Sigmoid colon (tissue), 7 donors: Measurements from ENCODE around the gene KCNN1. TPM values are rescaled to one million over a fixed set of nuclear protein-coding genes. Genes with fewer than 3 reads are reported as not detected.
"Not testable (repeated sequence)": the region's sequence is repeated elsewhere in the genome, so short reads cannot be mapped to it uniquely, and the experiment has no call there.

Experiments
- DNase-seq: peaks from one replicate; pipeline ENCODE4 v3.0.0-alpha.2; 2019
- H3K27ac ChIP-seq, 4 donors: fragments of 200-600 bp; sonication (generic); one replicate each; pipeline ENCODE4 v1.5.1; 2016 to 2019; ENCODE audit warnings: mild to moderate bottlenecking in 1 of 4
- H3K27me3 ChIP-seq, 3 donors: fragments of 200-600 bp; sonication (generic); one replicate each; pipeline ENCODE4 v1.5.1; 2019; ENCODE audit warnings: mild to moderate bottlenecking in 1 of 3
- H3K36me3 ChIP-seq, 4 donors: fragments of 200-600 bp; sonication (generic); one replicate each; pipeline ENCODE4 v1.5.1; 2016 to 2019
- H3K4me1 ChIP-seq, 4 donors: fragments of 200-600 bp; sonication (generic); one replicate each; pipeline ENCODE4 v1.5.1; 2017 to 2019
- H3K4me3 ChIP-seq, 4 donors: fragments of 200-600 bp; sonication (generic); one replicate each; pipeline ENCODE4 v1.5.1; 2017 to 2019; ENCODE audit warnings: mild to moderate bottlenecking in 2 of 4, moderate library complexity in 1 of 4
- H3K9me3 ChIP-seq, 4 donors: fragments of 200-600 bp in 3 of 4; sonication (generic) in 3 of 4; one replicate each; pipeline versions ENCODE4 v1.5.1 to v1.6.1; 2013 to 2019
- CTCF ChIP-seq, 4 experiments: fragments of 450-650 bp in 3 of 4; fragments of 200-600 bp in 1 of 4; IDR thresholded peaks; one replicate each; pipeline ENCODE4 v1.5.1; 2016 to 2019; ENCODE audit warnings: antibody characterized with exemption in 4 of 4, mild to moderate bottlenecking in 3 of 4, moderate library complexity in 2 of 4
- EP300 ChIP-seq, 4 donors: sonication (generic); formaldehyde crosslinking; IDR thresholded peaks; one replicate each; pipeline ENCODE4 v1.6.1; 2017; ENCODE audit warnings: antibody characterized with exemption in 4 of 4
- POLR2A ChIP-seq, 2 donors: fragments of 450-650 bp; IDR thresholded peaks; one replicate each; pipeline ENCODE4 v1.6.1; 2016; ENCODE audit warnings: antibody characterized with exemption in 2 of 2, mild to moderate bottlenecking in 2 of 2, moderate library complexity in 2 of 2
- POLR2AphosphoS5 ChIP-seq, 4 donors: sonication (generic); formaldehyde crosslinking; IDR thresholded peaks; one replicate each; pipeline ENCODE4 v1.6.1; 2017; ENCODE audit warnings: antibody characterized with exemption in 4 of 4
- WGBS, 2 donors: extraction: QIAGEN DNeasy Blood & Tissue Kit; methylation state at CpG; one replicate each; pipeline ENCODE4 v1.1.7; 2013; 5-methylcytosine and 5-hydroxymethylcytosine counted together
- intact Hi-C: fragments of 100-400 bp; cut with DNase I; formaldehyde crosslinking; loops from one replicate; pipeline ENCODE4 v1.15.1; 2023
- polyA plus RNA-seq, 3 donors: library from polyadenylated mRNA; stranded (reverse); fragments of 200-250 nt; gene quantifications; one replicate each; pipeline ENCODE4 v1.2.3, GENCODE V29; 2013
- total RNA-seq, 4 donors: library from RNA; depleted of rRNA; stranded (reverse); fragments of >200 nt; gene quantifications; one replicate each; pipeline ENCODE4 v1.1.0, GENCODE V29; 2016
- donor health status: healthy with polysubstance abuse.
- donor health status: Bipolar disorder and iron deficiency.
- donor health status: healthy.

Gene KCNN1
- total and polyA plus RNA-seq, 7 donors, result 0.17 to 0.55 (median 0.33) TPM; not detected in 4

- no peaks in the 10 kb centered on the region for H3K27me3 ChIP-seq
- TF ChIP-seq POLR2AphosphoS5 (IDR thresholded peaks at IDR 0.05) (no peak), CTCF (IDR thresholded peaks at IDR 0.05) (no peak), EP300 (IDR thresholded peaks at IDR 0.05) (no peak), POLR2A (IDR thresholded peaks at IDR 0.05) (no peak)
- WGBS, 2 donors, result 9 to 12% methylated on average over 17 of the region's 17 CpGs
- H3K9me3 ChIP-seq, result no peaks in the 10 kb centered on the region
- no peaks in the 10 kb centered on the region for H3K36me3 ChIP-seq
- peaks cover 0 to 21% (median 19%) of the 10 kb centered on the region in 4 donors for H3K4me1 ChIP-seq
- no peak for DNase-seq
- intact Hi-C loops, result no loop called here
- peak overlapping the region; percentile 57 to 87 (median 72) for H3K4me3 ChIP-seq
- H3K27ac ChIP-seq, result peak overlapping the region; percentile 86 to 92 (median 89)
These were observed 33.6 kb downstream of the KCNN1 start for GRCh38 chr19:18000480-18000914.

GRCh38 chr19:18000915-18001776 is 34.2 kb downstream of the KCNN1 start:
- peak overlapping the region; percentile 86 to 92 (median 89) for H3K27ac ChIP-seq
- peak overlapping the region; percentile 57 to 87 (median 72) for H3K4me3 ChIP-seq
- intact Hi-C loops, result no loop called here
- H3K36me3 ChIP-seq, result no peaks in the 10 kb centered on the region
- H3K27me3 ChIP-seq, result no peaks in the 10 kb centered on the region
- 0 to 1% methylated on average over 104 to 105 of the region's 105 CpGs for WGBS, 2 donors
- peaks cover 0 to 21% (median 19%) of the 10 kb centered on the region in 4 donors for H3K4me1 ChIP-seq
- H3K9me3 ChIP-seq, result no peaks in the 10 kb centered on the region
- peak; percentile 96 for DNase-seq
- TF ChIP-seq EP300 (IDR thresholded peaks at IDR 0.05), result peak in 1 of 4 donors; percentile 51
- TF ChIP-seq CTCF (IDR thresholded peaks at IDR 0.05), result no peak
- peak; percentile 57 to 89 (median 82) for TF ChIP-seq POLR2AphosphoS5 (IDR thresholded peaks at IDR 0.05)
- peak; percentile 41 to 42 for TF ChIP-seq POLR2A (IDR thresholded peaks at IDR 0.05)

- TF ChIP-seq CTCF (IDR thresholded peaks at IDR 0.05) (no peak), EP300 (IDR thresholded peaks at IDR 0.05) (no peak), POLR2AphosphoS5 (IDR thresholded peaks at IDR 0.05) (no peak), POLR2A (IDR thresholded peaks at IDR 0.05) (no peak)
- no peak for DNase-seq
- H3K27me3 ChIP-seq, result no peaks in the 10 kb centered on the region
- H3K4me1 ChIP-seq, result peaks cover 0 to 22% (median 19%) of the 10 kb centered on the region in 4 donors
- no peaks in the 10 kb centered on the region for H3K36me3 ChIP-seq
- no peaks in the 10 kb centered on the region for H3K9me3 ChIP-seq
- 29% methylated on average over 15 of the region's 15 CpGs for WGBS, 2 donors
- intact Hi-C loops, result no loop called here
- H3K27ac ChIP-seq, result peak overlapping the region; percentile 86 to 92 (median 89)
- H3K4me3 ChIP-seq, result peak overlapping the region; percentile 57 to 87 (median 72)
These were observed 35.0 kb downstream of the KCNN1 start for GRCh38 chr19:18001777-18002345.

GRCh38 chr19:18002347-18002850 is 35.5 kb downstream of the KCNN1 start:
- WGBS, 2 donors, result 58 to 83% methylated on average over 27 of the region's 27 CpGs
- no peak for DNase-seq
- intact Hi-C loops, result no loop called here
- no peaks in the 10 kb centered on the region for H3K27me3 ChIP-seq
- no peaks in the 10 kb centered on the region for H3K36me3 ChIP-seq
- peaks cover 0 to 25% (median 20%) of the 10 kb centered on the region in 4 donors for H3K4me1 ChIP-seq
- no peaks in the 10 kb centered on the region for H3K9me3 ChIP-seq
- no peak for TF ChIP-seq CTCF (IDR thresholded peaks at IDR 0.05)
- TF ChIP-seq POLR2A (IDR thresholded peaks at IDR 0.05), result no peak
- TF ChIP-seq EP300 (IDR thresholded peaks at IDR 0.05), result no peak
- TF ChIP-seq POLR2AphosphoS5 (IDR thresholded peaks at IDR 0.05), result no peak
- peak overlapping the region; percentile 86 to 92 (median 89) for H3K27ac ChIP-seq
- peak overlapping the region in 3 of 4 donors; percentile 71 to 87 (median 72) for H3K4me3 ChIP-seq

- H3K4me3 ChIP-seq, H3K27me3 ChIP-seq, H3K27ac ChIP-seq, H3K9me3 ChIP-seq, DNase-seq: not testable (repeated sequence)
- intact Hi-C loops, result loop anchor here (5.0 kb wide), 1 partner anchor 157 kb away; no protein-coding TSS in a partner anchor
- Histone ChIP-seq H3K4me1 (peaks cover 0 to 41% (median 26%) of the 10 kb centered on the region in 4 donors), H3K36me3 (peaks cover 13 to 19% (median 17%) of the 10 kb centered on the region in 4 donors)
- WGBS, 2 donors, result 94 to 97% methylated on average over 35 of the region's 35 CpGs
These were observed 38.8 kb downstream of the KCNN1 start for GRCh38 chr19:18005750-18006149.
